Peyer's patch (tissue), 4 donors: Measurements from ENCODE around the gene BRSK1. TPM values are rescaled to one million over a fixed set of nuclear protein-coding genes. Genes with fewer than 3 reads are reported as not detected.

Source experiments
- DNase-seq, 3 donors: peaks; one replicate each; pipeline ENCODE4 v3.0.0-alpha.2; 2017 to 2019
- H3K27ac ChIP-seq, 4 donors: fragments of 200-600 bp; sonication (generic); one replicate each; pipeline ENCODE4 v1.5.1; 2016 to 2019
- H3K27me3 ChIP-seq, 2 donors: fragments of 200-600 bp; sonication (generic); one replicate each; pipeline ENCODE4 v1.5.1; 2019
- H3K36me3 ChIP-seq, 3 donors: fragments of 200-600 bp; sonication (generic); one replicate each; pipeline ENCODE4 v1.5.1; 2016 to 2019
- H3K4me1 ChIP-seq, 4 donors: fragments of 200-600 bp; sonication (generic); one replicate each; pipeline ENCODE4 v1.5.1; 2016 to 2019
- H3K4me3 ChIP-seq, 4 donors: fragments of 200-600 bp; sonication (generic); 1 replicate in 3 of 4; 2 replicates in 1 of 4; pipeline ENCODE4 v1.5.1; 2016 to 2019; ENCODE audit warnings: mild to moderate bottlenecking in 1 of 4
- H3K9me3 ChIP-seq, 4 donors: fragments of 200-600 bp; sonication (generic); one replicate each; pipeline ENCODE4 v1.5.1; 2016 to 2019; ENCODE audit warnings: mild to moderate bottlenecking in 1 of 4
- POLR2A ChIP-seq, 2 donors: fragments of 450-650 bp; IDR thresholded peaks; one replicate each; pipeline ENCODE4 v1.5.1; 2017; ENCODE audit warnings: antibody characterized with exemption in 2 of 2, mild to moderate bottlenecking in 2 of 2, moderate library complexity in 2 of 2
- total RNA-seq, 4 donors: library from RNA; depleted of rRNA; stranded (reverse); fragments of >200 nt; gene quantifications; one replicate each; pipeline ENCODE4 v1.1.0, GENCODE V29; 2016
- TF ChIP-seq, protein P1 (sequence below), 6 experiments: fragments of 450-650 bp in 4 of 6; fragments of 200-600 bp in 2 of 6; sonication (generic) in 1 of 6; IDR thresholded peaks; one replicate each; pipeline ENCODE4 v1.5.1; 2017 to 2019; ENCODE audit warnings: antibody characterized with exemption in 6 of 6, mild to moderate bottlenecking in 3 of 6, moderate library complexity in 1 of 6

BRSK1 gene
- total RNA-seq, 4 donors from 2014 or later: 0.35 to 6.6 (median 3.0) TPM

DNA sequence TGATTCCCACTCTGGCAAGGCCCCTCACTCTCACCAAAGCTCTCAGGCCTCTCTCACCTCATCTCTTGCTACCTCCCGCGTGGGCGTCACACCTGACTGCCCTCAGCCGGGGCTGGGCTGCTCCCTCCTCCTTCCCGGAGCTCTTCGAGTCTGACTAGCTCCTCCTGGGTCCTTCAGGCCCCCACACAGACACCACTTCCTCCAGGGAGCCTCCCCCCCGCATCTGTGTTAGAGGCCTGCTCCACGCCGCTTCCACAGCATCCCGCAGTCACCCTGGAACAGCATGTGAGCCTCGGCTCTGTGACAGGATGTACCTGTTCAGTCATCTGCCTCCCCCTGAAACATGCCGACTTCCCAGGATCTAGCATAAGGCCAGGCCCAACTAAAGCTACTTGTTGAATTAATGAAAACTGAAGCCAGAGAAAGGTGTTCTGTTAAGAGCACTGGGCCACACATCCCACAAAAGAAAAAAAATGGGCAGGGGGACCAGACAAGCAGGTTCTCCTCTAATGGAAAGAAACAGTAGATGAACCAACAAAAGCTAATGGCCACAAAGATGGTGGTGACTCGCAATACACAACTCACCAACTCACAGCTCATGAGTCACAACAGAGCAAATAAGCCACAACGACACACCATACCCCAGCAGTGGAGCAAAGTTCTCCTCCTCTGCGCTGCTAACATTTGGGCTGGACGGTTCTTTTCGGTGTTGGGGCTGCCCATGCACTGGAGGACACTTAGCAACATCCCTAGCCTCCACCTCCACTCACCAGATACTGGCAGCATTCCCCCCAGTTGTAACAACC, 28.0 kb upstream of the BRSK1 start:
- H3K9me3 ChIP-seq: no peaks in the 10 kb centered on the region
- TF ChIP-seq POLR2A (IDR thresholded peaks at IDR 0.05): no peak
- TF ChIP-seq, protein P1, sequence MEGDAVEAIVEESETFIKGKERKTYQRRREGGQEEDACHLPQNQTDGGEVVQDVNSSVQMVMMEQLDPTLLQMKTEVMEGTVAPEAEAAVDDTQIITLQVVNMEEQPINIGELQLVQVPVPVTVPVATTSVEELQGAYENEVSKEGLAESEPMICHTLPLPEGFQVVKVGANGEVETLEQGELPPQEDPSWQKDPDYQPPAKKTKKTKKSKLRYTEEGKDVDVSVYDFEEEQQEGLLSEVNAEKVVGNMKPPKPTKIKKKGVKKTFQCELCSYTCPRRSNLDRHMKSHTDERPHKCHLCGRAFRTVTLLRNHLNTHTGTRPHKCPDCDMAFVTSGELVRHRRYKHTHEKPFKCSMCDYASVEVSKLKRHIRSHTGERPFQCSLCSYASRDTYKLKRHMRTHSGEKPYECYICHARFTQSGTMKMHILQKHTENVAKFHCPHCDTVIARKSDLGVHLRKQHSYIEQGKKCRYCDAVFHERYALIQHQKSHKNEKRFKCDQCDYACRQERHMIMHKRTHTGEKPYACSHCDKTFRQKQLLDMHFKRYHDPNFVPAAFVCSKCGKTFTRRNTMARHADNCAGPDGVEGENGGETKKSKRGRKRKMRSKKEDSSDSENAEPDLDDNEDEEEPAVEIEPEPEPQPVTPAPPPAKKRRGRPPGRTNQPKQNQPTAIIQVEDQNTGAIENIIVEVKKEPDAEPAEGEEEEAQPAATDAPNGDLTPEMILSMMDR (IDR thresholded peaks at IDR 0.05): no peak
- DNase-seq: peak in 2 of 3 donors; percentile 79 to 81
- H3K27me3 ChIP-seq: no peaks in the 10 kb centered on the region
- peaks cover 0 to 62% (median 46%) of the 10 kb centered on the region in 4 donors for H3K4me1 ChIP-seq
- H3K36me3 ChIP-seq: peaks cover 0 to 11% (median 0%) of the 10 kb centered on the region in 3 donors
- H3K27ac ChIP-seq: peak overlapping the region; percentile 72 to 99 (median 82)
- peak overlapping the region; percentile 33 to 98 (median 71) for H3K4me3 ChIP-seq

DNA sequence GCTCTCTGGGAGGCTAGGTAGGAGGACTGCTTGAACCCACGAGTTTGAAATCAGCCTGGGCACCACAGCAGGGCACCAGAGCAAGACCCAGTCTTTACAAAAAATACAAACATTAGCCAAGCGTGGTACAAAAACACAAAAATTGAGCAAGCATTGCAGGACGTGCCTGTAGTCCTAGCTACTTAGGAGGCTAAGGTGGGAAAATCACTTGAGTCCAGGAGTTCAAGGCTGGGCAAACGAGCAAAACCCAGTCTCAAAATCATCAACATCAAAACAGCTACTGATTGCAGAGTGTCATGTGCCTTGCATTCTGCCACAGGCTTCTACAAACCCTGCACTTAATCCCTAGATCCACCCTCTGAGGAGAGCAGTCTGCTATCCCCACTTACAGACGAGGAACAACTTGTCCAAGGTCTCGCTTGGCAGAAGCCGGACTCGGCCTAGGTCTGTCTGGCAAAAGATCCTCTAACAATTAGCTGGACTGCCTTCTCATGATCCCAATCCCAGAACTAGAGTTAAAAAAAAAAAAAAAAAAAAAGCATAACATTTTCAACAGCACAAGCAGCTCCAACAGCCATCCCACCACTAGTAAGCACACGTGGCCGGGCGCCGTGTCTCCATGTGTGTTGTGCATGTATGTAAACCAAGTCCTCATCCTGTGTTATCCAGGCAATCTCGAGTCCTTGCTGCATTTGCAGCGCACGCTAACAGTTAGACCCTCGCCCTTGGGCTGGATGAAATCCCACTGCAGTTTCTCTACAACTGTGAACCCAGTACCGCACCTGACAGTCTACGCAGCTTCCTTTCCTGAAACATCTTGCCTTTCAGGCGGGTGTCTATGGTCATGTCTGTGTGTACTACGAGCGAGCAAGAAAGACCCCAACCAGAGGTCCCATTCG, 27.0 kb upstream of the BRSK1 start:
- Histone ChIP-seq H3K36me3 (peaks cover 0 to under 1% (median 0%) of the 10 kb centered on the region in 3 donors), H3K4me1 (peaks cover 0 to 52% (median 36%) of the 10 kb centered on the region in 4 donors), H3K27me3 (no peaks in the 10 kb centered on the region), H3K27ac (peak overlapping the region; percentile 95 to 99 (median 96)), H3K4me3 (peak overlapping the region; percentile 93 to 98 (median 96)), H3K9me3 (no peaks in the 10 kb centered on the region)
- peak in 1 of 3 donors; percentile 31 for DNase-seq
- TF ChIP-seq, protein P1 (IDR thresholded peaks at IDR 0.05): no peak
- TF ChIP-seq POLR2A (IDR thresholded peaks at IDR 0.05): no peak

DNA sequence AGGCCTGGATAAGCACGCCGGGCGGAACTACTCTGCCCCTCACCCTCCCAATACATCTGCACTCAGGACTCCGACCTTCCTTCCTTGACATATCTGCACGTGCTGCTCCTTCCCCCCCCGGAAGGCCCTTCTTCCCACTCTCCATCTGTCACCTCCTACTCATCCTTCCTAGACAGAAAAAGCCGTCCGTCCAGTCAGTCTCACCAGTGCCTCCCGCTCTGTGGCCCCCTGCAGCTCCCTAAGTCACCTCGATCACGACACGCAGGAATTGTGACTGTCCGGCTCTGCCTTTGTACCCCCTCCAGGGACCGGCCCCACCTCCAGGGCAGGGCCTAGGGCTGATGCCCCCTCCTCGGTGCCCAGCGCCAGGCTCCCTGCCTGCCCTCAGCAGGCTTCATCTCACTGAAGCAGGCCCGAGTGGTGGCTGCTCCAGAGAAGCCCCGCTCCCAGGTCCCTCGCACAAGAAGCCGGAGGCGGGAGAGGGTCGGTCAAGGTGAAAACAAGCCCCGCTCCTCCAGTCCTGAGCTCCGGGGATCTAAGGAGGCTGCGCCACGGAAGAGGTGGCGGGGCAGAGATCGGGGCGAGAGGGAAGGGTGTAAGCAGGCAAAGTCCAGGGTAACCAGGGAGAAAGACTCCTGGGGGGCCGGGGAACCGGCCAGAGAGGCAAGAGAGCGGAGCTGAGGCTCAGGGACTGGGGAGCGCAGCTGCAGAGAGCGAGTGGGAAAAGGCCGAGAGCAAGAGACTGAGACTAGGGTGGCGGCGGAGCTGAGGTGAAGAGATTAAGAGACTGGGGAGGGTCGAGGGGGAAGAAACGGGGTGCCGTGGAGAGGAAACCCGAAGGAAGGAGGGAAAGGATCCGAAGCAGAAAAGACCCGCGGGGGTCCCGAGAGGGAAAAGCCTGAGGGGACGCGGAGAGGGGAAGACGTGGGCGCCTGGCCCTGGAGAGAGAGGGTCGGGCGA, 26.1 kb upstream of the BRSK1 start:
- Histone ChIP-seq H3K9me3 (no peaks in the 10 kb centered on the region), H3K4me3 (peak overlapping the region; percentile 93 to 98 (median 96)), H3K27me3 (no peaks in the 10 kb centered on the region), H3K27ac (peak overlapping the region; percentile 95 to 99 (median 96)), H3K36me3 (no peaks in the 10 kb centered on the region), H3K4me1 (peaks cover 0 to 44% (median 28%) of the 10 kb centered on the region in 4 donors)
- TF ChIP-seq POLR2A (IDR thresholded peaks at IDR 0.05): peak in 1 of 2 donors; percentile 17
- TF ChIP-seq, protein P1 (IDR thresholded peaks at IDR 0.05): no peak
- peak in 2 of 3 donors; percentile 38 to 68 for DNase-seq

DNA sequence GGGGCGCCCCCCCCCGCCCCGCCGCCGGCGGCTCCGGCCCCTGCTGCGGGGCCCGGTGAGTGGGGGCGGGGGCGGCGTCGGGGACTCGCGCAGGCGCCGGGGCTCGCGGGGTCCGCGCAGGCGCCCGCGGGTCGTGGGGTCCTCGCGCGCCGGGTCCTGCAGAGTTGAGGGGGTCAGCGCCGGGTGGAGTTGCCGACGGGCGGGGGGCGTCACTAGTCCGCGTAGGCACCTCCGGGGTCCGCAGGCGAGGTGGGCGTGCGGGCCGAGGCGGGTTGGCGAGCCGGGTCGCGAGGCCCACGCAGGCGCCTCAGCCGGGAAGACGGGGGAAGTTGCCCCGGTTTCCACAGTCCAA, 25.3 kb upstream of the BRSK1 start:
- Histone ChIP-seq H3K9me3 (no peaks in the 10 kb centered on the region), H3K27me3 (no peaks in the 10 kb centered on the region), H3K4me3 (peak overlapping the region; percentile 93 to 98 (median 96)), H3K36me3 (no peaks in the 10 kb centered on the region), H3K4me1 (peaks cover 0 to 40% (median 21%) of the 10 kb centered on the region in 4 donors), H3K27ac (peak overlapping the region; percentile 95 to 99 (median 96))
- no peak for TF ChIP-seq POLR2A (IDR thresholded peaks at IDR 0.05)
- TF ChIP-seq, protein P1 (IDR thresholded peaks at IDR 0.05): no peak
- peak in 1 of 3 donors; percentile 39 for DNase-seq
